Metanephros (tissue), 1 donor: ENCODE measurements around the gene IRF2BP1. TPM values are rescaled to one million over a fixed set of nuclear protein-coding genes. Genes with fewer than 3 reads are reported as not detected.

Experiments used
- total RNA-seq: library from RNA; depleted of rRNA; stranded (reverse); fragments of >200 nt; gene quantifications from one replicate; pipeline ENCODE4 v1.2.3, GENCODE V29; 2014

The IRF2BP1 gene
- 42.9 TPM for total RNA-seq

GRCh38 chr19:45885556-45886426 lies at the start of gene IRF2BP1:
TSS of gene IRF2BP1 (minus strand) at chr19:45886141. CDS start at chr19:45885774, 367 bp downstream.

GRCh38 chr19:45913874-45914830 lies 28.2 kb upstream of the IRF2BP1 start, which contains the start of gene NANOS2:
TSS of gene NANOS2 (minus strand) at chr19:45914778. CDS start at chr19:45914693, 85 bp downstream.

GRCh38 chr19:45901912-45902650 lies 16.1 kb upstream of the IRF2BP1 start, which contains the start of gene MYPOP:
TSS of gene MYPOP (minus strand) at chr19:45902613. CDS start at chr19:45901773, 840 bp downstream.

GRCh38 chr19:45863840-45864628 lies 21.9 kb downstream of the IRF2BP1 start, which contains the start of gene FOXA3:
TSS of gene FOXA3 (plus strand) at chr19:45864326. CDS start at chr19:45864457, 131 bp downstream.

GRCh38 chr19:45862564-45863334 lies 23.2 kb downstream of the IRF2BP1 start, which contains the start of gene SYMPK:
TSS of gene SYMPK (minus strand) at chr19:45863147. CDS start at chr19:45854495, 8,652 bp downstream.

Other genes with a start within 250 kb of the IRF2BP1 start
- gene EML2, start 246.7 kb downstream of the IRF2BP1 start, total RNA-seq = 26.5 TPM
- gene GIPR, start 217.9 kb downstream of the IRF2BP1 start, total RNA-seq = 4.1 TPM
- 271 TPM for gene SNRPD2, start 194.2 kb downstream of the IRF2BP1 start, total RNA-seq
- gene QPCTL, start 193.5 kb downstream of the IRF2BP1 start, total RNA-seq = 6.9 TPM
- 13.3 TPM for gene FBXO46, start 155.2 kb downstream of the IRF2BP1 start, total RNA-seq
- not detected for gene MEIOSIN, start 152.7 kb downstream of the IRF2BP1 start, total RNA-seq
- 24.2 TPM for gene SIX5, start 116.9 kb downstream of the IRF2BP1 start, total RNA-seq
- gene DMPK, start 103.7 kb downstream of the IRF2BP1 start, total RNA-seq = 53.2 TPM
- 54.0 TPM for gene DMWD, start 93.3 kb downstream of the IRF2BP1 start, total RNA-seq
- gene RSPH6A, start 70.8 kb downstream of the IRF2BP1 start, total RNA-seq = 0.18 TPM
- gene SYMPK, start 23.0 kb downstream of the IRF2BP1 start, total RNA-seq = 43.7 TPM
- gene FOXA3, start 21.8 kb downstream of the IRF2BP1 start, total RNA-seq = 1.3 TPM
- 3.8 TPM for gene MYPOP, start 16.5 kb upstream of the IRF2BP1 start, total RNA-seq
- not detected for gene NANOS2, start 28.6 kb upstream of the IRF2BP1 start, total RNA-seq
- gene NOVA2, start 87.7 kb upstream of the IRF2BP1 start, total RNA-seq = 2.7 TPM
- 12.9 TPM for gene CCDC61, start 109.3 kb upstream of the IRF2BP1 start, total RNA-seq
- gene PGLYRP1, start 136.9 kb upstream of the IRF2BP1 start, total RNA-seq = 9.9 TPM
- gene IGFL4, start 154.9 kb upstream of the IRF2BP1 start, total RNA-seq = 0.58 TPM
- not detected for gene IGFL3, start 238.5 kb upstream of the IRF2BP1 start, total RNA-seq